CD14-positive monocyte (primary cell): Measurements from ENCODE around the gene SLC27A2. TPM values are rescaled to one million over a fixed set of nuclear protein-coding genes. Genes with fewer than 3 reads are reported as not detected.
A peak's percentile ranks its signal among the peaks of the same experiment; 100 is the strongest.

Source experiments
- DNase-seq, 3 donors: peaks; one replicate each; pipeline ENCODE4 v3.0.0-alpha.2; 2011 to 2022
- H2AFZ ChIP-seq: 2 replicates; pipeline ENCODE4 v1.6.0; 2012; ENCODE audit warnings: mild to moderate bottlenecking, low read depth, low read length, inconsistent platforms; ENCODE audit not compliant: insufficient read depth, poor library complexity, severe bottlenecking
- H3K27ac ChIP-seq, 2 donors: 1 replicate in 1 of 2; 2 replicates in 1 of 2; pipeline ENCODE4 v1.5.1; 2012 to 2013; ENCODE audit warnings: low read length in 2 of 2, control low read depth in 1 of 2, inconsistent platforms in 1 of 2, low read depth in 1 of 2, mild to moderate bottlenecking in 1 of 2
- H3K27me3 ChIP-seq, 2 donors: one replicate each; pipeline versions ENCODE4 v1.6.0 to v1.6.1; 2011 to 2013; ENCODE audit warnings: low read length in 2 of 2; ENCODE audit not compliant: control insufficient read depth in 2 of 2, insufficient read depth in 2 of 2
- H3K36me3 ChIP-seq, 2 donors: replicated peaks in 1 of 2; 1 replicate in 1 of 2; 2 replicates in 1 of 2; pipeline versions ENCODE4 v1.5.1 to v1.6.1; 2012 to 2013; ENCODE audit warnings: low read length in 2 of 2, control low read depth in 1 of 2, inconsistent platforms in 1 of 2, mild to moderate bottlenecking in 1 of 2; ENCODE audit not compliant: insufficient read depth in 2 of 2, control insufficient read depth in 1 of 2
- H3K4me1 ChIP-seq, 2 donors: 1 replicate in 1 of 2; 2 replicates in 1 of 2; pipeline versions ENCODE4 v1.5.1 to v1.6.1; 2012 to 2013; ENCODE audit warnings: low read length in 2 of 2, control low read depth in 1 of 2, inconsistent platforms in 1 of 2, mild to moderate bottlenecking in 1 of 2, moderate library complexity in 1 of 2; ENCODE audit not compliant: insufficient read depth in 2 of 2, control insufficient read depth in 1 of 2
- H3K4me2 ChIP-seq: replicated peaks from 2 replicates; pipeline ENCODE3; 2012; ENCODE audit warnings: low read length, moderate library complexity, mild to moderate bottlenecking; ENCODE audit not compliant: poor library complexity, severe bottlenecking; ENCODE audit errors: extremely low read depth
- H3K4me3 ChIP-seq, 3 experiments: fragments of 200-600 bp in 1 of 3; sonication (generic) in 1 of 3; replicated peaks in 1 of 3; 1 replicate in 2 of 3; 2 replicates in 1 of 3; pipeline ENCODE4 v1.5.1; 2011 to 2013; ENCODE audit warnings: low read length in 3 of 3, mild to moderate bottlenecking in 3 of 3, control low read depth in 2 of 3, low read depth in 2 of 3, inconsistent platforms in 1 of 3, moderate library complexity in 1 of 3
- H3K79me2 ChIP-seq: 2 replicates; pipeline ENCODE4 v1.6.0; 2012; ENCODE audit warnings: mild to moderate bottlenecking, control low read depth, inconsistent platforms, low read length, moderate library complexity; ENCODE audit not compliant: insufficient read depth
- H3K9ac ChIP-seq: 2 replicates; pipeline ENCODE4 v1.6.0; 2017; ENCODE audit warnings: low read length, mild to moderate bottlenecking; ENCODE audit not compliant: insufficient read depth, poor library complexity, severe bottlenecking
- H3K9me3 ChIP-seq, 2 donors: replicated peaks in 1 of 2; 1 replicate in 1 of 2; 2 replicates in 1 of 2; pipeline versions ENCODE4 v1.5.1 to v1.6.1; 2012 to 2013; ENCODE audit warnings: low read length in 2 of 2, control low read depth in 1 of 2; ENCODE audit not compliant: control insufficient read depth in 1 of 2, insufficient read depth in 1 of 2
- H4K20me1 ChIP-seq: 2 replicates; pipeline ENCODE4 v1.6.0; 2012; ENCODE audit warnings: mild to moderate bottlenecking, low read length, control low read depth, moderate library complexity; ENCODE audit not compliant: insufficient read depth
- H3K27ac Mint-ChIP-seq, 7 donors: one replicate each; pipeline ENCODE4 v1.8.0; 2020; ENCODE audit warnings: mild to moderate bottlenecking in 7 of 7, mixed read lengths in 7 of 7, moderate library complexity in 6 of 7, inconsistent platforms in 2 of 7
- H3K27me3 Mint-ChIP-seq, 3 donors: one replicate each; pipeline ENCODE4 v1.8.0; 2021 to 2022; ENCODE audit warnings: low read depth in 3 of 3, mild to moderate bottlenecking in 3 of 3, mixed read lengths in 3 of 3, moderate library complexity in 3 of 3, inconsistent platforms in 1 of 3
- H3K36me3 Mint-ChIP-seq, 2 donors: one replicate each; pipeline ENCODE4 v1.8.0; 2020; ENCODE audit warnings: mixed read lengths in 2 of 2, inconsistent platforms in 1 of 2, mild to moderate bottlenecking in 1 of 2
- H3K4me1 Mint-ChIP-seq: one replicate; pipeline ENCODE4 v1.8.0; 2020; ENCODE audit warnings: mild to moderate bottlenecking, mixed read lengths
- H3K4me3 Mint-ChIP-seq, 2 donors: one replicate each; pipeline ENCODE4 v1.8.0; 2020; ENCODE audit warnings: mild to moderate bottlenecking in 2 of 2, mixed read lengths in 2 of 2, moderate library complexity in 1 of 2
- H3K9me3 Mint-ChIP-seq, 7 donors: one replicate each; pipeline ENCODE4 v1.8.0; 2020 to 2022; ENCODE audit warnings: mixed read lengths in 7 of 7, mild to moderate bottlenecking in 6 of 7, moderate library complexity in 6 of 7, inconsistent platforms in 2 of 7
- WGBS: methylation state at CpG from one replicate; pipeline ENCODE4 v1.1.5; 2013; ENCODE audit warnings: missing lambda C conversion rate; ENCODE audit not compliant: insufficient coverage; 5-methylcytosine and 5-hydroxymethylcytosine counted together
- intact Hi-C, 2 donors: fragments of 100-400 bp; cut with micrococcal nuclease; formaldehyde crosslinking; loops; one replicate each; pipeline versions ENCODE4 v1.15.0 to v1.15.1; 2023
- polyA plus RNA-seq, 3 donors: library from polyadenylated mRNA; depleted of rRNA in 1 of 3; unstranded in 2 of 3; stranded (reverse) in 1 of 3; fragments of 300-500 nt in 2 of 3; fragments of >200 nt in 1 of 3; fragmentation: Illumina TruSeq in 2 of 3; gene quantifications; 1 replicate in 2 of 3; 2 replicates in 1 of 3; pipeline ENCODE4 v1.2.3, GENCODE V29; 2012 to 2021
- TF ChIP-seq, protein P1 (sequence below): fragments of 200-600 bp; IDR thresholded peaks from one replicate; pipeline ENCODE4 v1.8.0; 2022; ENCODE audit warnings: antibody characterized with exemption, mild to moderate bottlenecking

SLC27A2 gene
- polyA plus RNA-seq, 3 donors: 0.13 TPM; not detected in 2

DNA sequence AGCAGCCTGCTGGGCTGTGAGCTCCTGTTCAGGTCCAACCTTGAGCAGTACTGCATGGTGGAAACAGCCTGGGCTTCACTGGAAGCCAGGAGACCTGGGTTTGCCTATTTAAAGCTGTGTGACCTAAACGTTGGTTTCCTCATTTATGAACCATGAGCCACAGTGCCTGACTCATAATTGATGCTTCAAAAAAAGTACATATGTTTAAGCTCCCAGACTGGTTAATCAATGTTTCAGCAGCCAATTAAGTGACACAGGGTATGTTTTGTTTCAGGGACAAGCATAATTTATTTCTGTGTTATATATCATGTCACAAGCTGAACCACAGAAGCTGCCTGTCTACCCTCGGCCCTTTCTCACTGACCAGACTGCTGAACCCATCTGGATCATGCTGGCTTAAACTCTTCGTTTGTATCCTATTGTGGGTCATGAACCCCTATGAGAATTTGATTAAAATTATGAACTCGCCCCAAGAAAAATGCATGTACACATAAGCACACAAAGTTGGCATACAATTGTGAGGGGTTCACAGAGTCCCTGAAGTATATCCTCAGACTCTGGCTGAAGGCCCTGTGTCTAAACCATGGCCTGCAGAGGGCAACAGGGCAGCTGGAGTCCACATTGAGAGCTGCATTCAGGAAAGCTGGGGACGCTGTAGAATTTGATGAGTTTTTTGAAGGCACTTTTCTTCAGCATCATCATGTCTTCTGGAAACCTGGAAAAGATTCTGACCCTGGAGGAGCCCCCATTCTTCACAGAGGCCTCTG, 59.9 kb downstream of the SLC27A2 start:
- 93% methylated on average over 3 of the region's 5 CpGs for WGBS
- H3K36me3 Mint-ChIP-seq: no peaks in the 10 kb centered on the region

DNA sequence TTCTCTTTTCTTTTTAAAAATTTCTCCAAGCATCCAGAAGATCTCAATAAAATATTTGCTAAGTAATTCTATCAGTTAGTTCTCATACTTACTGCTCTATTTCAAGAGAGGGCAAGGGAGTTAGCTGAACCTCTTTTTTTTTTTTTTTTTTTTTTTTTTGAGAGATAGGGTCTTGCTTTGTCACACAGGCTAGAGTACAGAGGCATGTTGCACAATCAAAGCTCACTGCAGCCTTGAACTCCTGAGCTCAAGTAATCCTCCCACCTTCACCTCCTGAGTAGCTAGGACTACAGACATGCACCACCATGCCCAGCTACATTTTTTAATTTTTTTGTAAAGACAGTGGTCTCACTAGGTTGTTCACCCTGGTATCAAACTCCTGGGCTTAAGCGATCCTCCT, 62.2 kb downstream of the SLC27A2 start:
- Histone ChIP-seq H3K9ac (no peak overlapping the region), H3K36me3 (no peaks in the 10 kb centered on the region), H2AFZ (no peak overlapping the region), H4K20me1 (no peaks in the 10 kb centered on the region), H3K4me3 (no peak overlapping the region), H3K79me2 (no peaks in the 10 kb centered on the region), H3K4me1 (peaks cover 18 to 21% of the 10 kb centered on the region in 2 donors), H3K9me3 (no peaks in the 10 kb centered on the region), H3K4me2 (no peak overlapping the region), H3K27ac (no peak overlapping the region), H3K27me3 (no peaks in the 10 kb centered on the region)
- intact Hi-C loops: no loop called here
- no peaks in the 10 kb centered on the region for H3K27me3 Mint-ChIP-seq
- 100% methylated on average over 1 of the region's 1 CpG for WGBS
- H3K36me3 Mint-ChIP-seq: no peaks in the 10 kb centered on the region
- H3K4me3 Mint-ChIP-seq: no peak overlapping the region
- no peak for DNase-seq
- peak overlapping the region in 1 of 7 donors; percentile 5 for H3K27ac Mint-ChIP-seq
- H3K9me3 Mint-ChIP-seq: no peaks in the 10 kb centered on the region
- H3K4me1 Mint-ChIP-seq: peaks cover 22% of the 10 kb centered on the region
- TF ChIP-seq, protein P1, sequence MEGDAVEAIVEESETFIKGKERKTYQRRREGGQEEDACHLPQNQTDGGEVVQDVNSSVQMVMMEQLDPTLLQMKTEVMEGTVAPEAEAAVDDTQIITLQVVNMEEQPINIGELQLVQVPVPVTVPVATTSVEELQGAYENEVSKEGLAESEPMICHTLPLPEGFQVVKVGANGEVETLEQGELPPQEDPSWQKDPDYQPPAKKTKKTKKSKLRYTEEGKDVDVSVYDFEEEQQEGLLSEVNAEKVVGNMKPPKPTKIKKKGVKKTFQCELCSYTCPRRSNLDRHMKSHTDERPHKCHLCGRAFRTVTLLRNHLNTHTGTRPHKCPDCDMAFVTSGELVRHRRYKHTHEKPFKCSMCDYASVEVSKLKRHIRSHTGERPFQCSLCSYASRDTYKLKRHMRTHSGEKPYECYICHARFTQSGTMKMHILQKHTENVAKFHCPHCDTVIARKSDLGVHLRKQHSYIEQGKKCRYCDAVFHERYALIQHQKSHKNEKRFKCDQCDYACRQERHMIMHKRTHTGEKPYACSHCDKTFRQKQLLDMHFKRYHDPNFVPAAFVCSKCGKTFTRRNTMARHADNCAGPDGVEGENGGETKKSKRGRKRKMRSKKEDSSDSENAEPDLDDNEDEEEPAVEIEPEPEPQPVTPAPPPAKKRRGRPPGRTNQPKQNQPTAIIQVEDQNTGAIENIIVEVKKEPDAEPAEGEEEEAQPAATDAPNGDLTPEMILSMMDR: no peak

More for the DNA sequence above, 59.9 kb downstream of the SLC27A2 start:
- Histone ChIP-seq H2AFZ (peak overlapping the region; percentile 57), H3K9ac (no peak overlapping the region), H3K4me2 (no peak overlapping the region), H3K27me3 (no peaks in the 10 kb centered on the region), H3K4me3 (no peak overlapping the region), H3K9me3 (no peaks in the 10 kb centered on the region), H3K27ac (no peak overlapping the region), H3K79me2 (no peaks in the 10 kb centered on the region), H4K20me1 (no peaks in the 10 kb centered on the region), H3K36me3 (no peaks in the 10 kb centered on the region), H3K4me1 (no peaks in the 10 kb centered on the region)
- no peaks in the 10 kb centered on the region for H3K9me3 Mint-ChIP-seq
- intact Hi-C loops: no loop called here
- H3K4me3 Mint-ChIP-seq: no peak overlapping the region
- H3K4me1 Mint-ChIP-seq: peaks cover 2% of the 10 kb centered on the region
- TF ChIP-seq, protein P1: no peak
- no peak for DNase-seq
- H3K27ac Mint-ChIP-seq: no peak overlapping the region
- H3K27me3 Mint-ChIP-seq: no peaks in the 10 kb centered on the region
